SH-SY5Y (cell line): ENCODE measurements around the gene RASA4.
"Not testable (repeated sequence)": the region's sequence is repeated elsewhere in the genome, so short reads cannot be mapped to it uniquely, and the experiment has no call there.

Source experiments
- GATA2 ChIP-seq: IDR thresholded peaks from 2 replicates; pipeline ENCODE4 v1.6.1; 2011; ENCODE audit warnings: mild to moderate bottlenecking, low read depth, low read length
- GATA3 ChIP-seq: IDR thresholded peaks from 2 replicates; pipeline ENCODE4 v1.6.1; 2011; ENCODE audit warnings: low read depth, mild to moderate bottlenecking, low read length, moderate library complexity

The RASA4 gene

GRCh38 chr7:102616507-102617125, at the start of gene RASA4:
TSS of gene RASA4 (minus strand) at chr7:102616756. CDS start at chr7:102616689, 67 bp downstream.
- TF ChIP-seq GATA3, GATA2: not testable (repeated sequence)

GRCh38 chr7:102649924-102650323, 33.4 kb upstream of the RASA4 start, which contains the start of gene SPDYE2B:
TSS of gene SPDYE2B (plus strand) at chr7:102650319. CDS start at chr7:102652349, 2,030 bp downstream.
- TF ChIP-seq GATA3, GATA2: not testable (repeated sequence)

GRCh38 chr7:102642691-102643090, 26.1 kb upstream of the RASA4 start, which contains the start of gene UPK3BL1:
TSS of gene UPK3BL1 (minus strand) at chr7:102642791. CDS start at chr7:102642741, 50 bp downstream.
- TF ChIP-seq GATA2, GATA3: not testable (repeated sequence)

GRCh38 chr7:102630622-102631021, 14.1 kb upstream of the RASA4 start:
- TF ChIP-seq GATA2: peak; percentile 76

GRCh38 chr7:102572261-102573239, 44.0 kb downstream of the RASA4 start, which contains the start of gene POLR2J3:
TSS of gene POLR2J3 (minus strand) at chr7:102572583. CDS start at chr7:102572521, 62 bp downstream.
- TF ChIP-seq GATA3, GATA2: not testable (repeated sequence)

- not testable (repeated sequence) for TF ChIP-seq GATA2, GATA3
These were observed 65.6 kb downstream of the RASA4 start, which contains the start of gene SPDYE2 for GRCh38 chr7:102550808-102551422. TSS of gene SPDYE2 (plus strand) at chr7:102551226. CDS start at chr7:102553256, 2,030 bp downstream.

GRCh38 chr7:102543596-102543995, 73.0 kb downstream of the RASA4 start, which contains the start of gene UPK3BL2:
TSS of gene UPK3BL2 (minus strand) at chr7:102543696. CDS start at chr7:102543636, 60 bp downstream.
- TF ChIP-seq GATA2, GATA3: not testable (repeated sequence)
